Epidermal melanocyte (primary cell): ENCODE measurements around the gene CLIC1.
"Not testable (repeated sequence)": the region's sequence is repeated elsewhere in the genome, so short reads cannot be mapped to it uniquely, and the experiment has no call there.

Experiments used
- DNase-seq: peaks from one replicate; pipeline ENCODE4 v3.0.0; 2011; ENCODE audit warnings: low spot score; ENCODE audit not compliant: insufficient read length

Gene CLIC1

GRCh38 chr6:31723245-31723979 lies 12.9 kb downstream of the CLIC1 start, which contains the start of gene MPIG6B:
MPIG6B (plus strand) TSS chr6:31723373; CDS start chr6:31723384, 11 bp downstream.
- no peak for DNase-seq

- DNase-seq, result no peak
These were observed 14.2 kb downstream of the CLIC1 start for GRCh38 chr6:31722173-31722572.

- DNase-seq, result no peak
These were observed 14.8 kb downstream of the CLIC1 start, which contains the start of gene LY6G6C for GRCh38 chr6:31721351-31722020. LY6G6C (minus strand) TSS chr6:31721746; CDS start chr6:31721679, 67 bp downstream.

- DNase-seq, result no peak
These were observed 16.0 kb downstream of the CLIC1 start for GRCh38 chr6:31720196-31720770.

- no peak for DNase-seq
These were observed 17.3 kb downstream of the CLIC1 start for GRCh38 chr6:31719001-31719400.

- no peak for DNase-seq
These were observed 18.1 kb downstream of the CLIC1 start for GRCh38 chr6:31718265-31718664.

GRCh38 chr6:31717499-31718222 lies 18.7 kb downstream of the CLIC1 start:
- no peak for DNase-seq

GRCh38 chr6:31715022-31715958 lies 21.0 kb downstream of the CLIC1 start, which contains the start of gene LY6G6D:
LY6G6D (plus strand) TSS chr6:31715348; CDS start chr6:31715356, 8 bp downstream.
- no peak for DNase-seq

GRCh38 chr6:31713991-31714684 lies 22.2 kb downstream of the CLIC1 start:
- no peak for DNase-seq

GRCh38 chr6:31713465-31713864 lies 22.9 kb downstream of the CLIC1 start:
- DNase-seq, result no peak

GRCh38 chr6:31712296-31712695 lies 24.0 kb downstream of the CLIC1 start:
- DNase-seq, result no peak

- no peak for DNase-seq
These were observed 25.1 kb downstream of the CLIC1 start for GRCh38 chr6:31711233-31711632.

GRCh38 chr6:31710523-31711219 lies 25.7 kb downstream of the CLIC1 start:
- DNase-seq, result no peak

GRCh38 chr6:31709157-31709556 lies 27.2 kb downstream of the CLIC1 start:
- not testable (repeated sequence) for DNase-seq

GRCh38 chr6:31708224-31708623 lies 28.1 kb downstream of the CLIC1 start:
- DNase-seq, result no peak

GRCh38 chr6:31707701-31708100 lies 28.6 kb downstream of the CLIC1 start:
- DNase-seq, result no peak

- no peak for DNase-seq
These were observed 29.7 kb downstream of the CLIC1 start, which contains the start of gene LY6G6F for GRCh38 chr6:31706599-31706998. LY6G6F (plus strand) TSS chr6:31706866; CDS start chr6:31706907, 41 bp downstream.

- DNase-seq, result no peak
These were observed 30.4 kb downstream of the CLIC1 start for GRCh38 chr6:31705931-31706330.
